K562 (cell line): ENCODE measurements around the gene FOXO3. TPM values are rescaled to one million over a fixed set of nuclear protein-coding genes. Genes with fewer than 3 reads are reported as not detected.

ENCODE experiments used
- ARID3A ChIP-seq: IDR thresholded peaks from 2 replicates; pipeline ENCODE4 v1.6.1; 2012; ENCODE audit warnings: low read depth, low read length, improper control_type of control experiment, borderline replicate concordance
- ARID4B ChIP-seq: sonication (generic); formaldehyde crosslinking; IDR thresholded peaks from 2 replicates; pipeline ENCODE4 v1.8.0; 2022; ENCODE audit warnings: mild to moderate bottlenecking, missing genetic modification reagents
- E2F1 ChIP-seq: sonication (generic); formaldehyde crosslinking; IDR thresholded peaks from 2 replicates; pipeline ENCODE4 v1.8.1; 2023; ENCODE audit warnings: mild to moderate bottlenecking, missing genetic modification reagents, moderate library complexity
- GABPA ChIP-seq: fragments of 200-800 bp; sonication (Bioruptor generic); conservative IDR thresholded peaks from 2 replicates; pipeline ENCODE4 v1.6.1; 2016; ENCODE audit warnings: low read depth, missing genetic modification characterization, missing compliant biosample characterization
- HMGXB4 ChIP-seq: sonication (generic); formaldehyde crosslinking; IDR thresholded peaks from 2 replicates; pipeline ENCODE4 v1.8.1; 2023; ENCODE audit warnings: mild to moderate bottlenecking, missing genetic modification reagents
- MIER1 ChIP-seq: fragments of 450-650 bp; IDR thresholded peaks from 2 replicates; pipeline ENCODE4 v1.6.1; 2016; ENCODE audit warnings: antibody characterized with exemption, mild to moderate bottlenecking, low read depth
- MXI1 ChIP-seq: IDR thresholded peaks from 2 replicates; pipeline ENCODE4 v1.6.1; 2011; ENCODE audit warnings: low read depth, mild to moderate bottlenecking, improper control_type of control experiment, low read length
- NFE2 ChIP-seq: IDR thresholded peaks from 2 replicates; pipeline ENCODE4 v1.6.1; 2014; ENCODE audit warnings: antibody characterized with exemption, low read depth
- PHB ChIP-seq: fragments of 250-450 bp; sonication (Bioruptor Pico); IDR thresholded peaks from 2 replicates; pipeline ENCODE4 v1.5.0; 2021
- PHB2 ChIP-seq: fragments of 450-650 bp; IDR thresholded peaks from 2 replicates; pipeline ENCODE4 v1.6.1; 2017; ENCODE audit warnings: low read depth
- POLR2A ChIP-seq: fragments of 450-650 bp; conservative IDR thresholded peaks from 2 replicates; pipeline ENCODE4 v1.6.1; 2016
- SLC30A9 ChIP-seq: fragments of 250-450 bp; sonication (Bioruptor Pico); IDR thresholded peaks from 2 replicates; pipeline ENCODE4 v1.8.0; 2022; ENCODE audit warnings: mild to moderate bottlenecking, moderate library complexity
- SRF ChIP-seq, 2 experiments: fragments of 250-450, 450-650 bp in 1 of 2; sonication (Bioruptor Pico) in 1 of 2; sonication (generic) in 1 of 2; formaldehyde crosslinking; IDR thresholded peaks; 2 replicates each; pipeline versions ENCODE4 v1.5.0 to v1.5.1; 2020 to 2022; ENCODE audit warnings: mild to moderate bottlenecking in 1 of 2, missing genetic modification reagents in 1 of 2
- TAF9B ChIP-seq: fragments of 450-650 bp; IDR thresholded peaks from 2 replicates; pipeline ENCODE4 v1.6.1; 2018; ENCODE audit warnings: mild to moderate bottlenecking; ENCODE audit not compliant: partially characterized antibody
- YY1 ChIP-seq, 3 experiments: IDR thresholded peaks; 2 replicates each; pipeline ENCODE4 v1.6.1; 2011; ENCODE audit warnings: low read length in 2 of 3, mild to moderate bottlenecking in 2 of 3, moderate library complexity in 2 of 3, borderline replicate concordance in 1 of 3, control low read depth in 1 of 3, low read depth in 1 of 3; ENCODE audit not compliant: insufficient read depth in 3 of 3, insufficient replicate concordance in 2 of 3, control insufficient read depth in 1 of 3, insufficient read length in 1 of 3; ENCODE audit errors: extremely low read depth in 1 of 3
- ZBTB33 ChIP-seq: sonication (generic); formaldehyde crosslinking; IDR thresholded peaks from 2 replicates; pipeline ENCODE4 v1.8.1; 2023; ENCODE audit warnings: mild to moderate bottlenecking, missing genetic modification reagents
- ZNF778 ChIP-seq: fragments of 450-650 bp; formaldehyde crosslinking; IDR thresholded peaks from 2 replicates; pipeline ENCODE4 v1.4.0; 2020; ENCODE audit warnings: mild to moderate bottlenecking, moderate library complexity
- polyA plus RNA-seq, 8 experiments: library from polyadenylated mRNA; depleted of rRNA in 4 of 8; stranded (reverse) in 5 of 8; unstranded in 3 of 8; fragments of >200 nt; fragmentation: Nextera tagmentation in 2 of 8; fragmentation: Illumina TruSeq in 1 of 8; extraction: Ambion mirVana in 2 of 8; extraction: Trizol in 1 of 8; gene quantifications; 2 replicates each; pipeline versions ENCODE4 v1.2.1 to v1.2.3, GENCODE V29; 2011 to 2014; ENCODE audit warnings: inconsistent platforms in 1 of 8, missing spikeins in 1 of 8
- total RNA-seq, 7 experiments: library from RNA; depleted of rRNA in 6 of 7; stranded (reverse); fragments of >200 nt in 6 of 7; fragmentation: Illumina TruSeq in 2 of 7; extraction: Trizol in 2 of 7; gene quantifications; 2 replicates each; pipeline versions ENCODE4 v1.2.1 to v1.2.3, GENCODE V29; 2011 to 2021; ENCODE audit warnings: low replicate concordance in 1 of 7

FOXO3 gene
- total and polyA plus RNA-seq, 9 of the 15 experiments (the other 6 are each of a cell fraction or from before 2014, with no cell fraction given) = 3.0 to 14.6 (median 6.0) TPM

- no peak for TF ChIP-seq HMGXB4 (CRISPR knock-in tag)
- TF ChIP-seq PHB = no peak
- peak; percentile 59 for TF ChIP-seq TAF9B
- TF ChIP-seq ZNF778 = no peak
- no peak for TF ChIP-seq POLR2A
- no peak for TF ChIP-seq E2F1
- TF ChIP-seq ARID4B (CRISPR knock-in tag) = no peak
- TF ChIP-seq SRF (CRISPR knock-in tag; IDR thresholded peaks at IDR 0.05) = no peak
- no peak for TF ChIP-seq SLC30A9 (CRISPR knock-in tag)
- TF ChIP-seq PHB2 = no peak
- no peak for TF ChIP-seq ZBTB33 (CRISPR knock-in tag)
- TF ChIP-seq ARID3A = peak; percentile 77; the same call in 1 of the 2 replicates
- TF ChIP-seq NFE2 = no peak
- no peak for TF ChIP-seq GABPA (tag)
- TF ChIP-seq YY1 (IDR thresholded peaks at IDR 0.05; ENCODE audit: borderline replicate concordance in 1 of 3, control insufficient read depth in 1 of 3, extremely low read depth in 1 of 3, insufficient read depth in 3 of 3, insufficient read length in 1 of 3, insufficient replicate concordance in 2 of 3, low read depth in 1 of 3, low read length in 2 of 3) = peak in 1 of 3 experiments; percentile 27
- TF ChIP-seq MIER1 = no peak
- TF ChIP-seq MXI1 = no peak
These were observed 1.8 kb downstream of the FOXO3 start (continued) for GRCh38 chr6:108562503-108562993.
